CD4-positive, alpha-beta T cell treated with Interleukin-15 for 1 hour (primary cell): ENCODE results near the gene CCDC33.
"Not testable (repeated sequence)": the region's sequence is repeated elsewhere in the genome, so short reads cannot be mapped to it uniquely, and the experiment has no call there.

Experiments
- DNase-seq: peaks from one replicate; pipeline ENCODE4 v3.0.0-alpha.2; 2020

Gene CCDC33

GRCh38 chr15:74337607-74338211, 101.6 kb downstream of the CCDC33 start:
- DNase-seq = no peak

- DNase-seq = no peak
Observed at GRCh38 chr15:74338676-74339075, 102.5 kb downstream of the CCDC33 start.

GRCh38 chr15:74339371-74339770, 103.2 kb downstream of the CCDC33 start:
- no peak for DNase-seq

GRCh38 chr15:74340150-74340549, 104.0 kb downstream of the CCDC33 start:
- DNase-seq = no peak

- no peak for DNase-seq
Observed at GRCh38 chr15:74343127-74343796, 107.1 kb downstream of the CCDC33 start.

- DNase-seq = no peak
Observed at GRCh38 chr15:74343797-74344127, 107.6 kb downstream of the CCDC33 start.

- DNase-seq = no peak
Observed at GRCh38 chr15:74345051-74345450, 108.9 kb downstream of the CCDC33 start.

GRCh38 chr15:74347757-74348250, 111.7 kb downstream of the CCDC33 start:
- no peak for DNase-seq

- DNase-seq = no peak
Observed at GRCh38 chr15:74349241-74349778, 113.2 kb downstream of the CCDC33 start.

- DNase-seq = no peak
Observed at GRCh38 chr15:74350295-74351275, 114.5 kb downstream of the CCDC33 start.

- no peak for DNase-seq
Observed at GRCh38 chr15:74351670-74352069, 115.5 kb downstream of the CCDC33 start.

GRCh38 chr15:74352393-74352910, 116.3 kb downstream of the CCDC33 start:
- DNase-seq = no peak

GRCh38 chr15:74353992-74354391, 117.9 kb downstream of the CCDC33 start:
- not testable (repeated sequence) for DNase-seq

- DNase-seq = not testable (repeated sequence)
Observed at GRCh38 chr15:74356050-74356449, 119.9 kb downstream of the CCDC33 start.

- DNase-seq = not testable (repeated sequence)
Observed at GRCh38 chr15:74357514-74357913, 121.4 kb downstream of the CCDC33 start.

GRCh38 chr15:74359376-74359775, 123.2 kb downstream of the CCDC33 start:
- DNase-seq = not testable (repeated sequence)

- not testable (repeated sequence) for DNase-seq
Observed at GRCh38 chr15:74360855-74361254, 124.7 kb downstream of the CCDC33 start.

GRCh38 chr15:74362482-74362881, 126.4 kb downstream of the CCDC33 start:
- DNase-seq = no peak

- DNase-seq = no peak
Observed at GRCh38 chr15:74364936-74365597, 128.9 kb downstream of the CCDC33 start.

GRCh38 chr15:74365598-74366445, 129.7 kb downstream of the CCDC33 start:
- no peak for DNase-seq

- DNase-seq = no peak
Observed at GRCh38 chr15:74367296-74367854, 131.2 kb downstream of the CCDC33 start, which contains the start of gene CYP11A1. CYP11A1 (minus strand) TSS chr15:74367646; CDS start chr15:74367585, 61 bp downstream.
